ENCODE data around the gene RGL3.
A peak's percentile ranks its signal among the peaks of the same experiment; 100 is the strongest.

The RGL3 gene

GRCh38 chr19:11425719-11426457 is 6.8 kb upstream of the RGL3 start:
- no peak overlapping the region for H3K4me3 ChIP-seq (ENCODE audit: low read length)
- no peaks in the 10 kb centered on the region for H3K9me3 ChIP-seq (replicated peaks; ENCODE audit: low read length)
- no peaks in the 10 kb centered on the region for H3K36me3 ChIP-seq (ENCODE audit: insufficient read depth, low read length)
- H3K4me1 ChIP-seq (ENCODE audit: control insufficient read depth, insufficient read depth, low read length) = peaks cover 4% of the 10 kb centered on the region
- H3K4me2 ChIP-seq (ENCODE audit: low read length) = no peak overlapping the region
- H3K9ac ChIP-seq (ENCODE audit: low read depth, low read length) = no peak overlapping the region
- peaks cover 29% of the 10 kb centered on the region for H3K27me3 ChIP-seq (ENCODE audit: control insufficient read depth, insufficient read depth, low read length)

- peaks cover 14% of the 10 kb centered on the region for H3K4me1 ChIP-seq (ENCODE audit: control insufficient read depth, insufficient read depth, low read length)
Measured at GRCh38 chr19:11423791-11424181, 4.7 kb upstream of the RGL3 start.

GRCh38 chr19:11423164-11423790 is 4.2 kb upstream of the RGL3 start:
- Histone ChIP-seq H3K4me3 (ENCODE audit: low read length) (no peak overlapping the region), H3K4me1 (ENCODE audit: control insufficient read depth, insufficient read depth, low read length) (peaks cover 15% of the 10 kb centered on the region), H3K9ac (ENCODE audit: low read depth, low read length) (no peak overlapping the region), H3K4me2 (ENCODE audit: low read length) (no peak overlapping the region), H3K36me3 (ENCODE audit: insufficient read depth, low read length) (no peaks in the 10 kb centered on the region), H3K9me3 (replicated peaks; ENCODE audit: low read length) (no peaks in the 10 kb centered on the region), H3K27me3 (ENCODE audit: control insufficient read depth, insufficient read depth, low read length) (peaks cover 47% of the 10 kb centered on the region)

More at GRCh38 chr19:11423791-11424181, 4.7 kb upstream of the RGL3 start:
- no peaks in the 10 kb centered on the region for H3K9me3 ChIP-seq (replicated peaks; ENCODE audit: low read length)
- no peaks in the 10 kb centered on the region for H3K36me3 ChIP-seq (ENCODE audit: insufficient read depth, low read length)
- H3K9ac ChIP-seq (ENCODE audit: low read depth, low read length) = no peak overlapping the region
- H3K4me2 ChIP-seq (ENCODE audit: low read length) = no peak overlapping the region
- no peak overlapping the region for H3K4me3 ChIP-seq (ENCODE audit: low read length)
- H3K27me3 ChIP-seq (ENCODE audit: control insufficient read depth, insufficient read depth, low read length) = peaks cover 45% of the 10 kb centered on the region

GRCh38 chr19:11422163-11423065 is 3.3 kb upstream of the RGL3 start:
- Histone ChIP-seq H3K4me3 (ENCODE audit: low read length) (peak overlapping the region; percentile 16), H3K4me1 (ENCODE audit: control insufficient read depth, insufficient read depth, low read length) (peaks cover 15% of the 10 kb centered on the region), H3K36me3 (ENCODE audit: insufficient read depth, low read length) (no peaks in the 10 kb centered on the region), H3K27me3 (ENCODE audit: control insufficient read depth, insufficient read depth, low read length) (peaks cover 52% of the 10 kb centered on the region), H3K9ac (ENCODE audit: low read depth, low read length) (no peak overlapping the region), H3K4me2 (ENCODE audit: low read length) (peak overlapping the region; percentile 58), H3K9me3 (replicated peaks; ENCODE audit: low read length) (no peaks in the 10 kb centered on the region)

- Histone ChIP-seq H3K9me3 (replicated peaks; ENCODE audit: low read length) (no peaks in the 10 kb centered on the region), H3K27me3 (ENCODE audit: control insufficient read depth, insufficient read depth, low read length) (peaks cover 52% of the 10 kb centered on the region), H3K4me1 (ENCODE audit: control insufficient read depth, insufficient read depth, low read length) (peaks cover 15% of the 10 kb centered on the region), H3K9ac (ENCODE audit: low read depth, low read length) (no peak overlapping the region), H3K36me3 (ENCODE audit: insufficient read depth, low read length) (no peaks in the 10 kb centered on the region), H3K4me3 (ENCODE audit: low read length) (peak overlapping the region; percentile 16), H3K4me2 (ENCODE audit: low read length) (peak overlapping the region; percentile 58)
Measured at GRCh38 chr19:11421371-11422098, 2.4 kb upstream of the RGL3 start.

GRCh38 chr19:11420429-11421370 is 1.6 kb upstream of the RGL3 start:
- Histone ChIP-seq H3K4me2 (ENCODE audit: low read length) (peak overlapping the region; percentile 73), H3K4me1 (ENCODE audit: control insufficient read depth, insufficient read depth, low read length) (peaks cover 15% of the 10 kb centered on the region), H3K4me3 (ENCODE audit: low read length) (peak overlapping the region; percentile 41), H3K9me3 (replicated peaks; ENCODE audit: low read length) (no peaks in the 10 kb centered on the region), H3K36me3 (ENCODE audit: insufficient read depth, low read length) (no peaks in the 10 kb centered on the region), H3K27me3 (ENCODE audit: control insufficient read depth, insufficient read depth, low read length) (peaks cover 52% of the 10 kb centered on the region), H3K9ac (ENCODE audit: low read depth, low read length) (no peak overlapping the region)

- H3K4me1 ChIP-seq (ENCODE audit: control insufficient read depth, insufficient read depth, low read length) = peaks cover 15% of the 10 kb centered on the region
- H3K9ac ChIP-seq (ENCODE audit: low read depth, low read length) = no peak overlapping the region
- H3K36me3 ChIP-seq (ENCODE audit: insufficient read depth, low read length) = no peaks in the 10 kb centered on the region
- no peak overlapping the region for H3K4me2 ChIP-seq (ENCODE audit: low read length)
- H3K9me3 ChIP-seq (replicated peaks; ENCODE audit: low read length) = no peaks in the 10 kb centered on the region
- peaks cover 43% of the 10 kb centered on the region for H3K27me3 ChIP-seq (ENCODE audit: control insufficient read depth, insufficient read depth, low read length)
- H3K4me3 ChIP-seq (ENCODE audit: low read length) = no peak overlapping the region
Measured at GRCh38 chr19:11418094-11418548, 993 bp downstream of the RGL3 start.

- no peaks in the 10 kb centered on the region for H3K9me3 ChIP-seq (replicated peaks; ENCODE audit: low read length)
- H3K27me3 ChIP-seq (ENCODE audit: control insufficient read depth, insufficient read depth, low read length) = peaks cover 29% of the 10 kb centered on the region
- no peak overlapping the region for H3K4me2 ChIP-seq (ENCODE audit: low read length)
- no peak overlapping the region for H3K9ac ChIP-seq (ENCODE audit: low read depth, low read length)
- H3K4me1 ChIP-seq (ENCODE audit: control insufficient read depth, insufficient read depth, low read length) = peaks cover 15% of the 10 kb centered on the region
- H3K36me3 ChIP-seq (ENCODE audit: insufficient read depth, low read length) = no peaks in the 10 kb centered on the region
- no peak overlapping the region for H3K4me3 ChIP-seq (ENCODE audit: low read length)
Measured at GRCh38 chr19:11416346-11417052, 2.6 kb downstream of the RGL3 start.

- peaks cover 12% of the 10 kb centered on the region for H3K27me3 ChIP-seq (ENCODE audit: control insufficient read depth, insufficient read depth, low read length)
Measured at GRCh38 chr19:11414544-11414943, 4.6 kb downstream of the RGL3 start.

GRCh38 chr19:11410682-11411081 is 8.4 kb downstream of the RGL3 start:
- H3K4me1 ChIP-seq (ENCODE audit: control insufficient read depth, insufficient read depth, low read length) = no peaks in the 10 kb centered on the region
- H3K9ac ChIP-seq (ENCODE audit: low read depth, low read length) = no peak overlapping the region
- H3K4me2 ChIP-seq (ENCODE audit: low read length) = no peak overlapping the region
- H3K9me3 ChIP-seq (replicated peaks; ENCODE audit: low read length) = no peaks in the 10 kb centered on the region
- H3K4me3 ChIP-seq (ENCODE audit: low read length) = no peak overlapping the region
- H3K27me3 ChIP-seq (ENCODE audit: control insufficient read depth, insufficient read depth, low read length) = no peaks in the 10 kb centered on the region
- H3K36me3 ChIP-seq (ENCODE audit: insufficient read depth, low read length) = no peaks in the 10 kb centered on the region

More at GRCh38 chr19:11414544-11414943, 4.6 kb downstream of the RGL3 start:
- H3K4me2 ChIP-seq (ENCODE audit: low read length) = no peak overlapping the region
- no peak overlapping the region for H3K9ac ChIP-seq (ENCODE audit: low read depth, low read length)
- no peak overlapping the region for H3K4me3 ChIP-seq (ENCODE audit: low read length)
- H3K36me3 ChIP-seq (ENCODE audit: insufficient read depth, low read length) = no peaks in the 10 kb centered on the region
- peaks cover 5% of the 10 kb centered on the region for H3K4me1 ChIP-seq (ENCODE audit: control insufficient read depth, insufficient read depth, low read length)
- no peaks in the 10 kb centered on the region for H3K9me3 ChIP-seq (replicated peaks; ENCODE audit: low read length)

Data from skeletal muscle satellite cell (primary cell).